ENCODE data around the gene USP8.
"Not testable (repeated sequence)": the region's sequence is repeated elsewhere in the genome, so short reads cannot be mapped to it uniquely, and the experiment has no call there.

Gene USP8

GRCh38 chr15:50440932-50441331 is 16.7 kb downstream of the USP8 start:
- no peak for DNase-seq (ENCODE audit: low read depth, low spot score)

- no peak for DNase-seq (ENCODE audit: low read depth, low spot score)
Observed at GRCh38 chr15:50452927-50453326, 28.7 kb downstream of the USP8 start.

- DNase-seq (ENCODE audit: low read depth, low spot score) = no peak
Observed at GRCh38 chr15:50458348-50459112, 34.3 kb downstream of the USP8 start.

- peak; percentile 4 for DNase-seq (ENCODE audit: low read depth, low spot score)
Observed at GRCh38 chr15:50463423-50464358, 39.5 kb downstream of the USP8 start.

- no peak for DNase-seq (ENCODE audit: low read depth, low spot score)
Observed at GRCh38 chr15:50471072-50471471, 46.9 kb downstream of the USP8 start.

- DNase-seq (ENCODE audit: low read depth, low spot score) = no peak
Observed at GRCh38 chr15:50476143-50476542, 51.9 kb downstream of the USP8 start.

- no peak for DNase-seq (ENCODE audit: low read depth, low spot score)
Observed at GRCh38 chr15:50484781-50485180, 60.6 kb downstream of the USP8 start.

- DNase-seq (ENCODE audit: low read depth, low spot score) = no peak
Observed at GRCh38 chr15:50485389-50485788, 61.2 kb downstream of the USP8 start.

GRCh38 chr15:50487287-50487686 is 63.1 kb downstream of the USP8 start:
- DNase-seq (ENCODE audit: low read depth, low spot score) = no peak

- no peak for DNase-seq (ENCODE audit: low read depth, low spot score)
Observed at GRCh38 chr15:50493625-50494024, 69.4 kb downstream of the USP8 start.

- DNase-seq (ENCODE audit: low read depth, low spot score) = not testable (repeated sequence)
Observed at GRCh38 chr15:50494547-50494946, 70.3 kb downstream of the USP8 start.

GRCh38 chr15:50496692-50497091 is 72.5 kb downstream of the USP8 start:
- no peak for DNase-seq (ENCODE audit: low read depth, low spot score)

GRCh38 chr15:50500352-50500751 is 76.1 kb downstream of the USP8 start:
- no peak for DNase-seq (ENCODE audit: low read depth, low spot score)

GRCh38 chr15:50501815-50502214 is 77.6 kb downstream of the USP8 start:
- DNase-seq (ENCODE audit: low read depth, low spot score) = no peak

- DNase-seq (ENCODE audit: low read depth, low spot score) = no peak
Observed at GRCh38 chr15:50503144-50503543, 78.9 kb downstream of the USP8 start.

GRCh38 chr15:50505656-50506055 is 81.5 kb downstream of the USP8 start:
- not testable (repeated sequence) for DNase-seq (ENCODE audit: low read depth, low spot score)

GRCh38 chr15:50506121-50506520 is 81.9 kb downstream of the USP8 start:
- DNase-seq (ENCODE audit: low read depth, low spot score) = no peak

GRCh38 chr15:50513001-50513400 is 88.8 kb downstream of the USP8 start:
- DNase-seq (ENCODE audit: low read depth, low spot score) = no peak

- DNase-seq (ENCODE audit: low read depth, low spot score) = no peak
Observed at GRCh38 chr15:50519740-50520425, 95.7 kb downstream of the USP8 start.

GRCh38 chr15:50523851-50524251 is 99.6 kb downstream of the USP8 start:
- DNase-seq (ENCODE audit: low read depth, low spot score) = no peak

- no peak for DNase-seq (ENCODE audit: low read depth, low spot score)
Observed at GRCh38 chr15:50531163-50531562, 107.0 kb downstream of the USP8 start.

- DNase-seq (ENCODE audit: low read depth, low spot score) = no peak
Observed at GRCh38 chr15:50531766-50532165, 107.6 kb downstream of the USP8 start.
